Sigmoid colon (tissue), 7 donors: ENCODE measurements around the gene KIAA0513. TPM values are rescaled to one million over a fixed set of nuclear protein-coding genes. Genes with fewer than 3 reads are reported as not detected.

Source experiments
- DNase-seq: peaks from one replicate; pipeline ENCODE4 v3.0.0-alpha.2; 2019
- H3K27ac ChIP-seq, 4 donors: fragments of 200-600 bp; sonication (generic); one replicate each; pipeline ENCODE4 v1.5.1; 2016 to 2019; ENCODE audit warnings: mild to moderate bottlenecking in 1 of 4
- H3K27me3 ChIP-seq, 3 donors: fragments of 200-600 bp; sonication (generic); one replicate each; pipeline ENCODE4 v1.5.1; 2019; ENCODE audit warnings: mild to moderate bottlenecking in 1 of 3
- H3K36me3 ChIP-seq, 4 donors: fragments of 200-600 bp; sonication (generic); one replicate each; pipeline ENCODE4 v1.5.1; 2016 to 2019
- H3K4me1 ChIP-seq, 4 donors: fragments of 200-600 bp; sonication (generic); one replicate each; pipeline ENCODE4 v1.5.1; 2017 to 2019
- H3K4me3 ChIP-seq, 4 donors: fragments of 200-600 bp; sonication (generic); one replicate each; pipeline ENCODE4 v1.5.1; 2017 to 2019; ENCODE audit warnings: mild to moderate bottlenecking in 2 of 4, moderate library complexity in 1 of 4
- H3K9me3 ChIP-seq, 4 donors: fragments of 200-600 bp in 3 of 4; sonication (generic) in 3 of 4; one replicate each; pipeline versions ENCODE4 v1.5.1 to v1.6.1; 2013 to 2019
- CTCF ChIP-seq, 4 experiments: fragments of 450-650 bp in 3 of 4; fragments of 200-600 bp in 1 of 4; IDR thresholded peaks; one replicate each; pipeline ENCODE4 v1.5.1; 2016 to 2019; ENCODE audit warnings: antibody characterized with exemption in 4 of 4, mild to moderate bottlenecking in 3 of 4, moderate library complexity in 2 of 4
- EP300 ChIP-seq, 4 donors: sonication (generic); formaldehyde crosslinking; IDR thresholded peaks; one replicate each; pipeline ENCODE4 v1.6.1; 2017; ENCODE audit warnings: antibody characterized with exemption in 4 of 4
- POLR2A ChIP-seq, 2 donors: fragments of 450-650 bp; IDR thresholded peaks; one replicate each; pipeline ENCODE4 v1.6.1; 2016; ENCODE audit warnings: antibody characterized with exemption in 2 of 2, mild to moderate bottlenecking in 2 of 2, moderate library complexity in 2 of 2
- POLR2AphosphoS5 ChIP-seq, 4 donors: sonication (generic); formaldehyde crosslinking; IDR thresholded peaks; one replicate each; pipeline ENCODE4 v1.6.1; 2017; ENCODE audit warnings: antibody characterized with exemption in 4 of 4
- WGBS, 2 donors: extraction: QIAGEN DNeasy Blood & Tissue Kit; methylation state at CpG; one replicate each; pipeline ENCODE4 v1.1.7; 2013; 5-methylcytosine and 5-hydroxymethylcytosine counted together
- intact Hi-C: fragments of 100-400 bp; cut with DNase I; formaldehyde crosslinking; loops from one replicate; pipeline ENCODE4 v1.15.1; 2023
- polyA plus RNA-seq, 3 donors: library from polyadenylated mRNA; stranded (reverse); fragments of 200-250 nt; gene quantifications; one replicate each; pipeline ENCODE4 v1.2.3, GENCODE V29; 2013
- total RNA-seq, 4 donors: library from RNA; depleted of rRNA; stranded (reverse); fragments of >200 nt; gene quantifications; one replicate each; pipeline ENCODE4 v1.1.0, GENCODE V29; 2016
- donor health status: healthy with polysubstance abuse.
- donor health status: Bipolar disorder and iron deficiency.
- donor health status: healthy.

KIAA0513 gene
- total and polyA plus RNA-seq, 7 donors: 8.4 to 40.2 (median 18.6) TPM

DNA sequence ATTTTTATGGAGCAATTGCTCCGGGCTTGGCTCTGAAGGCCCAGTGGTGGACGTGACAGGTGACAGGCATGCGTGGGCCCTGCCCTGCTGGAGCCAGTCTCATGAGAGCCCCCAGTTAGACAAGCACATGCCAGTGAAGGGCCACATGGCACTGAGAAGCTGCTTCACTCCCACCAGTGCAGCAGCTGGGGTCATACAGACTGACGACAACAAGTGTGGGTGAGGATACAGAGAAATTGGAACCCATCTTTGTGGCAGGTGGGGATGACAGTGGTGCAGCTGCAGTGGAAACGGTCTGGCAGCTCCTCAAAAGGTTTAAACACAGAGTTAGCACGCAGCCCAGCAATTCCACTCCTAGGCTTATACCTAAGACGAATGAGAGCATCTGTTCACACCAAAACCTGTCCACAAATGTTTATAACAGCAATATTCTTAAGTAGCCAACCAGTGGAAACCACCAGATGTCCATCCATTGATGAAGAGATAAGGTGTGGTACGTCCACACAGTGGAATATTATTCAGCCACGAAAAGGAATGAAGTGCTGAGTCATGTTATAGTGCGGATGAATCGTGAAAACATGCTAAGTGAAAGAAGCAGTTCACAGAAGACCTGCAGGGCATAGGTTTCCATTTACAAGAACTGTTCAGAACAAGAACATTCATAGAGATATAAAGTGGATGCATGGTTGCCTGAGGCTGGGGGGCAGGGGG, 97.2 kb downstream of the KIAA0513 start:
- TF ChIP-seq EP300 (IDR thresholded peaks at IDR 0.05) (no peak), POLR2AphosphoS5 (IDR thresholded peaks at IDR 0.05) (no peak), CTCF (IDR thresholded peaks at IDR 0.05) (no peak), POLR2A (IDR thresholded peaks at IDR 0.05) (no peak)
- Histone ChIP-seq H3K9me3 (no peaks in the 10 kb centered on the region), H3K4me3 (no peak overlapping the region), H3K4me1 (peaks cover 0 to 40% (median 27%) of the 10 kb centered on the region in 4 donors), H3K27ac (peak overlapping the region; percentile 55 to 70 (median 68)), H3K36me3 (no peaks in the 10 kb centered on the region), H3K27me3 (no peaks in the 10 kb centered on the region)
- 79 to 87% methylated on average over 11 of the region's 11 CpGs for WGBS, 2 donors
- DNase-seq: no peak
- intact Hi-C loops: no loop called here

- DNase-seq: no peak
- Histone ChIP-seq H3K9me3 (no peaks in the 10 kb centered on the region), H3K27me3 (no peaks in the 10 kb centered on the region), H3K4me3 (no peak overlapping the region), H3K36me3 (no peaks in the 10 kb centered on the region), H3K4me1 (peaks cover 0 to 50% (median 37%) of the 10 kb centered on the region in 4 donors), H3K27ac (peak overlapping the region in 2 of 4 donors; percentile 37 to 56)
- TF ChIP-seq POLR2A (IDR thresholded peaks at IDR 0.05) (no peak), EP300 (IDR thresholded peaks at IDR 0.05) (no peak), CTCF (IDR thresholded peaks at IDR 0.05) (no peak), POLR2AphosphoS5 (IDR thresholded peaks at IDR 0.05) (no peak)
- WGBS, 2 donors: 62 to 86% methylated on average over 16 of the region's 16 CpGs
- intact Hi-C loops: no loop called here
Measured at GRCh38 chr16:85125570-85126393, 98.2 kb downstream of the KIAA0513 start.

GRCh38 chr16:85126394-85126704, 98.8 kb downstream of the KIAA0513 start:
- intact Hi-C loops: no loop called here
- 47 to 73% methylated on average over 12 of the region's 12 CpGs for WGBS, 2 donors
- Histone ChIP-seq H3K36me3 (no peaks in the 10 kb centered on the region), H3K27me3 (no peaks in the 10 kb centered on the region), H3K27ac (peak overlapping the region in 2 of 4 donors; percentile 37 to 56), H3K4me1 (peaks cover 0 to 56% (median 43%) of the 10 kb centered on the region in 4 donors), H3K9me3 (no peaks in the 10 kb centered on the region), H3K4me3 (no peak overlapping the region)
- TF ChIP-seq CTCF (IDR thresholded peaks at IDR 0.05): no peak
- no peak for TF ChIP-seq POLR2AphosphoS5 (IDR thresholded peaks at IDR 0.05)
- TF ChIP-seq POLR2A (IDR thresholded peaks at IDR 0.05): no peak
- TF ChIP-seq EP300 (IDR thresholded peaks at IDR 0.05): no peak
- DNase-seq: no peak

DNA sequence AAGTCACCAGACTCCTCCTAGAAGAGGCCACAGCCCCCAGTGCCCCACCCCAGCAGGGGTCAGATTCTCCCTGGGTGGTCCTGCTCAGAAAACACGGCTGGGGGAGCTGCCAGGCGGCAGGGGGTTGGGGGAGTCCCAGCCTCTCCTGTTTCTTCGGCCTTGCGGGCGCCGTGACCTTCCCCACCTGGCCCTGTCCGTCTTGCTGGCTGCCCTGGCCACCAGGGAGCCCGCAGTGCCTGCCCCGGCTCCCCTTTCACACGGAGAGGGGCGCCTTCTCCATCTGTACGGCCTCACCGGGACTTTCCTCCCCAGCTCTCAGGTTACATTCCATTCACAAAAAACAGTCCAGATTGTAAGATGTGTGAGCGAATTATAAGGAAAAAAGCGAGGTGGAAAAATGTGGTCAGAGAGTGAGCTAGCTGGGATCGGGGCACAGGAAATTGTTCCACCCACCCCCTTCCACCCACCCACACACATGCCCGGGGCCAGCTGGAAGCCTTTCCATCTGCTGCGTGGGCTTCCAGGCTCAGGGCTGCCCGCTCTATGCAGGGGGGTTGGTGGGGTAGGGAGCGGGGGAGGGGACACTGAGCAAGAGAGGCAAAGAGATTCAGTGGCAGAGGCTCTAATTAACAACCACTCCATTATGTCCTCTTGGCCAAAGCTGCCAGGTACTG, 99.2 kb downstream of the KIAA0513 start:
- Histone ChIP-seq H3K9me3 (no peaks in the 10 kb centered on the region), H3K27me3 (no peaks in the 10 kb centered on the region), H3K36me3 (no peaks in the 10 kb centered on the region), H3K27ac (peak overlapping the region; percentile 30 to 56 (median 40)), H3K4me3 (no peak overlapping the region), H3K4me1 (peaks cover 0 to 56% (median 44%) of the 10 kb centered on the region in 4 donors)
- 31 to 34% methylated on average over 20 of the region's 20 CpGs for WGBS, 2 donors
- TF ChIP-seq CTCF (IDR thresholded peaks at IDR 0.05) (no peak), POLR2AphosphoS5 (IDR thresholded peaks at IDR 0.05) (peak in 1 of 4 donors; percentile 31)
- DNase-seq: no peak
- intact Hi-C loops: no loop called here
